Neural cell (in vitro differentiated cells): ENCODE measurements around the gene CHURC1. TPM values are rescaled to one million over a fixed set of nuclear protein-coding genes. Genes with fewer than 3 reads are reported as not detected.

Experiments
- H2AFZ ChIP-seq: fragments of 200-600, 300-800 bp; sonication (generic), shearing (Covaris generic); 2 replicates; pipeline ENCODE4 v1.6.0; 2014; ENCODE audit warnings: low read depth, mild to moderate bottlenecking, antibody characterized with exemption, low read length, moderate library complexity
- H3F3A ChIP-seq: fragments of 200-600 bp; shearing (Covaris generic); 2 replicates; pipeline ENCODE4 v1.6.1; 2016; ENCODE audit warnings: mild to moderate bottlenecking, moderate library complexity, mixed read lengths, antibody characterized with exemption, low read length; ENCODE audit not compliant: insufficient read depth, poor library complexity, severe bottlenecking
- H3K27ac ChIP-seq: fragments of 200-600, 300-800 bp; sonication (generic), shearing (Covaris generic); 2 replicates; pipeline ENCODE4 v1.5.1; 2014; ENCODE audit warnings: mild to moderate bottlenecking, low read length, moderate library complexity
- H3K27me3 ChIP-seq: fragments of 300-800, 200-600 bp; sonication (generic), shearing (Covaris generic); 2 replicates; pipeline ENCODE4 v1.6.0; 2014; ENCODE audit warnings: mild to moderate bottlenecking, low read depth, low read length, moderate library complexity; ENCODE audit not compliant: insufficient read depth
- H3K36me3 ChIP-seq: fragments of 300-800, 200-600 bp; sonication (generic), shearing (Covaris generic); 2 replicates; pipeline ENCODE4 v1.5.1; 2014; ENCODE audit warnings: mild to moderate bottlenecking, antibody characterized with exemption, low read length, moderate library complexity; ENCODE audit not compliant: insufficient read depth
- H3K4me2 ChIP-seq: fragments of 300-800, 200-600 bp; sonication (generic), shearing (Covaris generic); 2 replicates; pipeline ENCODE4 v1.6.0; 2014; ENCODE audit warnings: mild to moderate bottlenecking, low read length
- H3K4me3 ChIP-seq: fragments of 300-800, 200-600 bp; sonication (generic), shearing (Covaris generic); 2 replicates; pipeline ENCODE4 v1.5.1; 2014; ENCODE audit warnings: mild to moderate bottlenecking, low read length, moderate library complexity
- H3K79me2 ChIP-seq: fragments of 200-600 bp; shearing (Covaris generic); replicated peaks from 2 replicates; pipeline ENCODE4 v1.6.0; 2014; ENCODE audit warnings: mild to moderate bottlenecking, low read length, moderate library complexity; ENCODE audit not compliant: insufficient read depth
- H3K9ac ChIP-seq: fragments of 300-800, 200-600 bp; sonication (generic), shearing (Covaris generic); 2 replicates; pipeline ENCODE4 v1.6.1; 2016; ENCODE audit warnings: mild to moderate bottlenecking, low read length, mixed read lengths
- H3K9me2 ChIP-seq: fragments of 200-600 bp; shearing (Covaris generic); 2 replicates; pipeline ENCODE4 v1.6.1; 2016; ENCODE audit warnings: mild to moderate bottlenecking, low read length, mixed read lengths; ENCODE audit not compliant: insufficient read depth
- H3K9me3 ChIP-seq: fragments of 200-600, 300-800 bp; sonication (generic), shearing (Covaris generic); 2 replicates; pipeline ENCODE4 v1.6.1; 2016; ENCODE audit warnings: mild to moderate bottlenecking, mixed run types, low read length, moderate library complexity, mixed read lengths
- H4K20me1 ChIP-seq: fragments of 200-600 bp; shearing (Covaris generic); 2 replicates; pipeline ENCODE4 v1.6.1; 2016; ENCODE audit warnings: mild to moderate bottlenecking, mixed run types; ENCODE audit not compliant: insufficient read depth
- CTCF ChIP-seq: fragments of 450-650 bp; IDR thresholded peaks from 2 replicates; pipeline ENCODE4 v1.5.1; 2014; ENCODE audit warnings: antibody characterized with exemption, mild to moderate bottlenecking, moderate library complexity; ENCODE audit not compliant: poor library complexity, severe bottlenecking
- EP300 ChIP-seq: fragments of 450-650 bp; conservative IDR thresholded peaks from 2 replicates; pipeline ENCODE4 v1.6.1; 2014; ENCODE audit warnings: antibody characterized with exemption, mild to moderate bottlenecking, moderate library complexity; ENCODE audit not compliant: poor library complexity, severe bottlenecking
- EZH2 ChIP-seq: fragments of 200-600, 300-800 bp; shearing (Covaris generic), sonication (generic); IDR thresholded peaks from 2 replicates; pipeline ENCODE4 v1.6.1; 2014; ENCODE audit warnings: antibody characterized with exemption, low read length, borderline replicate concordance, mild to moderate bottlenecking; ENCODE audit not compliant: insufficient read depth, poor library complexity, severe bottlenecking
- MXI1 ChIP-seq: fragments of 450-650 bp; conservative IDR thresholded peaks from 2 replicates; pipeline ENCODE4 v1.6.1; 2014; ENCODE audit warnings: antibody characterized with exemption, mild to moderate bottlenecking; ENCODE audit not compliant: poor library complexity, severe bottlenecking
- POLR2AphosphoS5 ChIP-seq: IDR thresholded peaks from 2 replicates; pipeline ENCODE4 v1.6.1; 2012
- RAD21 ChIP-seq: fragments of 450-650 bp; conservative IDR thresholded peaks from 2 replicates; pipeline ENCODE4 v1.6.1; 2014; ENCODE audit warnings: antibody characterized with exemption, mild to moderate bottlenecking, moderate library complexity
- SMC3 ChIP-seq: fragments of 450-650 bp; conservative IDR thresholded peaks from 2 replicates; pipeline ENCODE4 v1.6.1; 2014; ENCODE audit warnings: antibody characterized with exemption, mild to moderate bottlenecking, moderate library complexity; ENCODE audit not compliant: poor library complexity
- TAF1 ChIP-seq: IDR thresholded peaks from 2 replicates; pipeline ENCODE4 v1.6.1; 2012; ENCODE audit warnings: low read depth
- polyA plus RNA-seq: library from polyadenylated mRNA; depleted of rRNA; stranded (reverse); fragments of >200 nt; gene quantifications from 2 replicates; pipeline ENCODE4 v1.2.3, GENCODE V29; 2014
- TF ChIP-seq, protein P1 (sequence below): IDR thresholded peaks from 2 replicates; pipeline ENCODE4 v1.6.1; 2012; ENCODE audit warnings: borderline replicate concordance

The CHURC1 gene
- polyA plus RNA-seq, 1 donor from 2014 or later = 69.5 TPM

DNA sequence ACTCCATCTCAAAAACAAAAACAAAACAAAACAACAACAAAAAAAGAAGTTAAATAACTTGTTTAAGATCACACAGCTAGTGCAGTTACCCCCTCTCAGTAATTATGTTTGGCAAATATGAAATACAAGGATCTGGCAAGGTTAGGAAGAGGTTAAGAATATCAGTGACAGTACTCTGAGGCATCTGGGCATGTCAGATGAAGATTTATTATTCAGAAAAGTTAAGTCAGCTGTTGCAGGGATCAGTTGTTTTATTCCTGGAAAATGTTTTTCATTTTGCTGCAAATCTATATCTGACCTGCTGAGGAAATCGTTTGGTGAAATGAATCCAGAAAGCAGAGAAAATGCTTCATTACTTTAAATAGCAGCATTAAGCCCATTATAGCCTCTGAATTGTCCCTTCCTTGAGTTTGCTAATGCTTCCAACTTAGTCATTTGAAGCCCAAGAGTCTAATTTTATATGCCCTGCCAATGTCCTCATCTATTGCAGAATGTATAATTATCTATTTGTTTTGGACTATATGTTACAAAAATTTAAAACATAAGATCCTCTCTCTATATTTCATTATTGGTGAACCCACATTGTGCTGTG lies 20.2 kb downstream of the CHURC1 start:
- Histone ChIP-seq H3K27me3 (no peaks in the 10 kb centered on the region), H3F3A (no peaks in the 10 kb centered on the region), H3K79me2 (no peaks in the 10 kb centered on the region), H3K4me3 (no peak overlapping the region), H3K9me2 (no peaks in the 10 kb centered on the region), H2AFZ (no peak overlapping the region), H4K20me1 (no peaks in the 10 kb centered on the region), H3K36me3 (no peaks in the 10 kb centered on the region), H3K4me2 (no peak overlapping the region), H3K27ac (no peak overlapping the region), H3K9ac (no peak overlapping the region), H3K9me3 (no peaks in the 10 kb centered on the region)
- TF ChIP-seq POLR2AphosphoS5 (no peak), EP300 (no peak), TAF1 (no peak), RAD21 (no peak), SMC3 (no peak), EZH2 (no peak), MXI1 (no peak), CTCF (no peak)
- TF ChIP-seq, protein P1, sequence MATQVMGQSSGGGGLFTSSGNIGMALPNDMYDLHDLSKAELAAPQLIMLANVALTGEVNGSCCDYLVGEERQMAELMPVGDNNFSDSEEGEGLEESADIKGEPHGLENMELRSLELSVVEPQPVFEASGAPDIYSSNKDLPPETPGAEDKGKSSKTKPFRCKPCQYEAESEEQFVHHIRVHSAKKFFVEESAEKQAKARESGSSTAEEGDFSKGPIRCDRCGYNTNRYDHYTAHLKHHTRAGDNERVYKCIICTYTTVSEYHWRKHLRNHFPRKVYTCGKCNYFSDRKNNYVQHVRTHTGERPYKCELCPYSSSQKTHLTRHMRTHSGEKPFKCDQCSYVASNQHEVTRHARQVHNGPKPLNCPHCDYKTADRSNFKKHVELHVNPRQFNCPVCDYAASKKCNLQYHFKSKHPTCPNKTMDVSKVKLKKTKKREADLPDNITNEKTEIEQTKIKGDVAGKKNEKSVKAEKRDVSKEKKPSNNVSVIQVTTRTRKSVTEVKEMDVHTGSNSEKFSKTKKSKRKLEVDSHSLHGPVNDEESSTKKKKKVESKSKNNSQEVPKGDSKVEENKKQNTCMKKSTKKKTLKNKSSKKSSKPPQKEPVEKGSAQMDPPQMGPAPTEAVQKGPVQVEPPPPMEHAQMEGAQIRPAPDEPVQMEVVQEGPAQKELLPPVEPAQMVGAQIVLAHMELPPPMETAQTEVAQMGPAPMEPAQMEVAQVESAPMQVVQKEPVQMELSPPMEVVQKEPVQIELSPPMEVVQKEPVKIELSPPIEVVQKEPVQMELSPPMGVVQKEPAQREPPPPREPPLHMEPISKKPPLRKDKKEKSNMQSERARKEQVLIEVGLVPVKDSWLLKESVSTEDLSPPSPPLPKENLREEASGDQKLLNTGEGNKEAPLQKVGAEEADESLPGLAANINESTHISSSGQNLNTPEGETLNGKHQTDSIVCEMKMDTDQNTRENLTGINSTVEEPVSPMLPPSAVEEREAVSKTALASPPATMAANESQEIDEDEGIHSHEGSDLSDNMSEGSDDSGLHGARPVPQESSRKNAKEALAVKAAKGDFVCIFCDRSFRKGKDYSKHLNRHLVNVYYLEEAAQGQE = no peak

DNA sequence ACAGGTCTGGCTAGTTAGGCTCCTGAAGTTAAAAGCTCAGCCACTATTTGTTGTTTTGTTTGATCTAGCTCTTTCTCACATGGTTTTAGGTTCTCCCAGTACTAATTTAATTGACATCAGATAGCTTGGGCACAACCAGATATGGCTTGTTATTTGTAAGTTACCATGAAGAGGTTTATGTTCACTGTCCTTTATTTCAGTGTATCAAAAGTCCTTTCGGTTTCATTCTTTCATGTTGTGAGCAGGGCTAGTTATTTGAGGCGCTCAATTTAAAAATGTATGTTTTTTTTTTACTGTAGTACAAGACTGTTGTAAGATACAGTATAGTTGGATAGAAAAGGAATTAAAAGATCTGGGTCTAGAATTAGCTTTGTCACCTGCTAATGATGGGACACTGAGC lies 21.3 kb downstream of the CHURC1 start:
- Histone ChIP-seq H3K79me2 (no peaks in the 10 kb centered on the region), H3K27me3 (no peaks in the 10 kb centered on the region), H3K9me3 (no peaks in the 10 kb centered on the region), H3F3A (no peaks in the 10 kb centered on the region), H3K4me3 (no peak overlapping the region), H3K27ac (no peak overlapping the region), H3K4me2 (no peak overlapping the region), H3K9me2 (no peaks in the 10 kb centered on the region), H3K36me3 (no peaks in the 10 kb centered on the region), H2AFZ (no peak overlapping the region), H4K20me1 (no peaks in the 10 kb centered on the region), H3K9ac (no peak overlapping the region)
- TF ChIP-seq MXI1 = no peak
